HG03196 (cell line): Measurements from ENCODE around the gene SORBS2.

Source experiments
- ATAC-seq: cut with Tn5 transposase; IDR thresholded peaks from one replicate; pipeline ENCODE4 v1.9.1; 2021; ENCODE audit not compliant: unreplicated experiment

The SORBS2 gene

DNA sequence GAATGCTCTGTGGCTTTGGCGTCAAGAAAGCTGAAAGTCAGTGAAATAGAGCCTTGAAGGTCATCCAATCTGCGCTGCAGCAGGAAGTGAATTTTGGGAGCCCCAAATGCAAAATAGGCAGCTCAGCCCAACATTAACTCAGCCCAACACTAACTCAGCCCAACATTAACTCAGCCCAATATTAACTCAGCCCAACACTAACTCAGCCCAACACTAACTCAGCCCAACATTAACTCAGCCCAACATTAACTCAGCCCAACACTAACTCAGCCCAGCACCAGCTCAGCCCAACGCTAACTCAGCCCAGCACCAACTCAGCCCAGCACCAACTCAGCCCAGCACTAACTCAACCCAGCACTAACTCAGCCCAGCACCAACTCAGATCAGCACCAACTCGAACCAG lies 71.5 kb downstream of the SORBS2 start:
- ATAC-seq, result no peak

GRCh38 chr4:185738820-185739219 lies 73.2 kb downstream of the SORBS2 start:
- no peak for ATAC-seq

GRCh38 chr4:185738038-185738552 lies 73.9 kb downstream of the SORBS2 start:
- ATAC-seq, result no peak

GRCh38 chr4:185737489-185738037 lies 74.4 kb downstream of the SORBS2 start:
- ATAC-seq, result no peak

DNA sequence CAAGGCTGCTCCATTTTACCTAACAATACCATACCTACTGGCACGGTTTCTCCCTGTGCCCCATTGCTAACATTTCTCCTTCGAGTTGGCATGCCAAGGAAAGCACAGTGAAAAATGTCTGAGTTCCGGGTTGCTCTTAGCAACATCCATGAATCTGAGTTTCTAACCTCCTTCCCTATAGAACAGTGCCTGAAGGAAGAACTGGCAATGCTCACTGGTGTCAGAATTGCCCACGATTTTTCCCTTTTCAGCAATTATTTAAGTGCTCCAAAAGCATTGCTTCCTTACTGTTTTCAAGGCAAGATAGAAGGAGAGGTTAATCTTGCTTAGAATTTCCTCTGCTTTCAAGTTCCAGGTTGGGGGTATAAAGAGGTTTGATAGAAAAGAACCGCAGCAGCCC lies 75.1 kb downstream of the SORBS2 start:
- ATAC-seq, result no peak

- ATAC-seq, result no peak
These were observed 76.1 kb downstream of the SORBS2 start for GRCh38 chr4:185735866-185736400.

GRCh38 chr4:185734930-185735329 lies 77.1 kb downstream of the SORBS2 start:
- no peak for ATAC-seq

- peak; percentile 60 for ATAC-seq
These were observed 77.8 kb downstream of the SORBS2 start for GRCh38 chr4:185734214-185734613.

GRCh38 chr4:185730849-185731608 lies 81.0 kb downstream of the SORBS2 start:
- no peak for ATAC-seq

- no peak for ATAC-seq
These were observed 81.6 kb downstream of the SORBS2 start for GRCh38 chr4:185730387-185730786.

DNA sequence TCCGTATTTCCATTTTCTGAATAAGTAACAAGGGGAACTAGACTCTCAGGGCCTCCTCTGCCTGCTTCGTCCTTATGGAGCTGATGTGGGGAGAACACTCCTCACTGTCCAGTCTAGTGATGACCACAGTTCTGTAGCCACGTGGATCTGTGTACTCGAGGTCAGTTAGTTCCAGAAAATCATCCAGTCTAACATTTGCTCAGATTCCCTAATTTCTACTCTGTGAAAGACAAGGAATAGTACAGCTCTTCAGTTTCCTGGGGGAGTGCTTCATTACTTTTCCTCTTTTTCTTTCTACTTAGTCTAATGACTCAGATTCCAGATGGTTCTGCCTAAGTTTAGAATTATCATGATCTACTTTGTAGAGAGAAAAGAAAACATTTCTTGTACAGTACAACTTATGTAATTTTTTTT lies 82.6 kb downstream of the SORBS2 start:
- no peak for ATAC-seq

DNA sequence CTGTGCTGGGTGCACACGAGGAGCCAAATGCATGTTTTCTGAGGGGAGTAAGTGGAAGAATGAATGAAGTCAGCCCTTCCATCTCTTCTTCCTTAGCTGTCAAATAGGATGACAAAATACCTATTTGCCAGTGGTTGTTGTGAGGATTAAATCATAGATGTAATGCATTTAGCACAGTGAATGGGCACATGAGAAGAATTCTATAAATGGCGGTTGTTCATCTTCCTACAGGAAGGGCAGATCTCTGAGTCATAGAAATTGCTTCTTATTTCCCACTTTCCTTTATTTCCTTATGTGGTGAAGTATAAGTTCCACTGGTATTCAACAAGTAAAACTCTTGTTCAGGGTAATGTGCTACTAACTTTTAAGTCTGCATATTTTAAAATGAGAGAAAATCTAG lies 83.1 kb downstream of the SORBS2 start:
- no peak for ATAC-seq

DNA sequence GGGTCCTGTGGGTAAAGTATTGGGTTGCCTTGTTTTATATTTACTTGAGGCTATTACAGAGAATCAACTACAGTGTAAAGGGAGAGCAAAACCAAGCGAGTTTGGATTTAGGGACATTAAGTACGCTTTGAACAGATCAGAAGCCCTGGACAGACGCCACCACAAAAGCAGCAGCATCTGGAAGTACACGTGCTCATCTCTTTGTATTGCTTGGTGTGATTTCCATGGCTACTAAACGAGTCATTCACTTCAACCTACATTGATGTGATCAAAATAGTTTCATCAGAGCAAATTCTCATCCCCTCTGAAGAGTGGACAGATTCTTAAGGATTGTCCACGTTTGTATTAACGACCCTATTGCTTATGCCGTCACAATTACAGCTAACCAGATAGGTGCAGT lies 85.1 kb downstream of the SORBS2 start:
- ATAC-seq, result no peak

GRCh38 chr4:185723631-185724260 lies 88.2 kb downstream of the SORBS2 start:
- ATAC-seq, result no peak

GRCh38 chr4:185722029-185722316 lies 90.0 kb downstream of the SORBS2 start:
- no peak for ATAC-seq

- ATAC-seq, result no peak
These were observed 90.6 kb downstream of the SORBS2 start for GRCh38 chr4:185721190-185722028.

GRCh38 chr4:185719500-185719858 lies 92.5 kb downstream of the SORBS2 start:
- no peak for ATAC-seq

DNA sequence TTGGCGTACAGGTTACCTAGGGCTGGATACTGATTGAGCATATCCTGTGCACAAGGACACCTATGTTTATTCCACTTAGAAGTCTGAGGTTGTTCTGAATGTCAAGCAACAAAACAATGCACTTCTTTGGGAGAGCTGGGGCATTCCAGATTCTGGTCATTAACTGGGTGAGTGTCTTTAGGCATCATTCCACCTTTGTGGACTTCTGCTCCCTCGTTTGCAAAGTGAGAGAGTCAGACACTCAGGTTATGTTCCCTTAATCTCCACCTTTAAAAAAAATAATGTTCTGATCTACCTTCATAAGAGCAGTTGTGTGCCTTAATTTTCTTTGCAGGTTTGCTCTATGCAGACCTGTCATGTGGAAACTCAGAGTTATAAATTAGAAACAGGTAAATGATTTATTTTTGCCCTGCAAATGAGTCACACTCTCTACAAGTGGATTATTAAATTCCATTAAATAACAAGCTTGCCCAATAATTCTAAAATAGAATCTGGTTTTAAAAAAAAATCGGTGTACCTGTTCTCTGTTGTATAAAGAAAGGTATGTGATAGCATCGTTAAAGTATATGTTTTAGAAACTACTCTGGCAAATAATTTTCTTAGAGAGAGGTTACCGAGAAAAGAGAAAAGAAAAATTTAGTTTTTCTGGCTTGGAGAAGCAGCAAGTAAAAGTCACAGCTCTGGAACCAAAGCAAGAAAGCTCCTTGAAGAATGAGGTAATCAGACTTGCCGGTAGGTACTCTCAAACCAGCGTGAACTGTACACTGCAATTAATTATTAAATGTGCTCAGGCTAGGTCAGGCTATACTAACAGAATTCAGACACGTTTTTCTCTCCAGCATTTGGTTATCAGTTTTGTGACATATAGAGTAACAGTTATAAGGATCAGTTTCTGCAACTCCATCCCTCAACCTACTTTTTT lies 93.2 kb downstream of the SORBS2 start:
- no peak for ATAC-seq

DNA sequence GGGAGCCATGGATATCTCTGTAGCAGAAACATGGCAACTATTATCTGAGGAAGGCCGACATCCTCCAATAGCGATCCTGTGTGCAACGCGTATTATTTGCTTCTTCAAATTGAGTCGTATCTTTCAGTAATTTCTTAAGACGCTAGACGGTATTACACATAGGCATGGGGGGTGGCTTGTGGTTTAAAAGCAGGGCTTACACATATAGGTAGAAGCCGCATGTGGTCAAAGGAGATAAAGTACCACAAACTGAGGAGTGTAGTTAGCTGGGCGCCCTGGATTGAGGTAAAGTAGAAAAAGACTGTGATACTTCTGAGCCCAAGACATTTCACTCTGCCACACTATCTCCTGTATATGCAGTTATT lies 94.6 kb downstream of the SORBS2 start:
- ATAC-seq, result no peak
